Astrocyte of the hippocampus (primary cell): ENCODE measurements around the gene CORO7.

Experiments used
- DNase-seq: peaks from one replicate; pipeline ENCODE4 v3.0.0; 2011; ENCODE audit warnings: low read depth, low spot score

CORO7 gene

GRCh38 chr16:4307215-4308037 lies 109.0 kb downstream of the CORO7 start:
- DNase-seq: peak; percentile 98

DNA sequence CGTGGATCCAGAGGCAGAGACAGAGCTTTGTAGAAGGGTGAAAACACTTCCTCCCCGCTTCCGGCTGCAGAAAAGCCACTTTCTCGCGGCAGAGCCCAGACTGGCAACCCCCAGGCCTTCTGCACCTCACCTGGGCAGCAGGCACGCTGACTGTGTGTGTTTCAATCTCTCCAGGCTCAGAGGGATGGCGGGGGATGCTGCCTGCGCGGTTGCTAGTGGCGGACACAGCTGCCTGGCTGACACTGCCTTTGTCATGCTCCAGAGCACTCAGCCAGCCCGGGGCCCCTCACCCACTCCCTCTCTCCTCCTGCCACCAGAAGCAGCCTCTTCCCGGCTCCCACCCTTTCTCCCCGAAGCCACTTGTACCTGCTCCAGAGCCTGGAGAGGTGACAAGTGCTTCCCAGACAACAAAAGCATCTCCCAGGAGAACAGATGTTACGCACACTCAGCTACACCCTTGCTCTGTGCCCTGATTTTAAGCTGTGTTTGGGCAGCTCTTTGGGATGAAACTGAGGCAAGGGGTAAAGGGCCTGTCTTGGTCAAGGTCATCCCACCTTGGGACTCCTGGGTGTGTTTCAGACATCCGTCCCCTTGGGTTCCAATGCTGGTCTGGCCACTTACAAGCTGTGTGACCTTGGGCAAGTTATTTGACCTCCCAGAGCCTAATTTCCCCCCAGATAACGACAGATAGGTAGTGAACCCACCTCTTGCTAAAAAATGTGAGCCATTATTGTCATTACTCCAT lies 109.8 kb downstream of the CORO7 start:
- no peak for DNase-seq
